ENCODE results near the gene AMBP.

Gene AMBP

DNA sequence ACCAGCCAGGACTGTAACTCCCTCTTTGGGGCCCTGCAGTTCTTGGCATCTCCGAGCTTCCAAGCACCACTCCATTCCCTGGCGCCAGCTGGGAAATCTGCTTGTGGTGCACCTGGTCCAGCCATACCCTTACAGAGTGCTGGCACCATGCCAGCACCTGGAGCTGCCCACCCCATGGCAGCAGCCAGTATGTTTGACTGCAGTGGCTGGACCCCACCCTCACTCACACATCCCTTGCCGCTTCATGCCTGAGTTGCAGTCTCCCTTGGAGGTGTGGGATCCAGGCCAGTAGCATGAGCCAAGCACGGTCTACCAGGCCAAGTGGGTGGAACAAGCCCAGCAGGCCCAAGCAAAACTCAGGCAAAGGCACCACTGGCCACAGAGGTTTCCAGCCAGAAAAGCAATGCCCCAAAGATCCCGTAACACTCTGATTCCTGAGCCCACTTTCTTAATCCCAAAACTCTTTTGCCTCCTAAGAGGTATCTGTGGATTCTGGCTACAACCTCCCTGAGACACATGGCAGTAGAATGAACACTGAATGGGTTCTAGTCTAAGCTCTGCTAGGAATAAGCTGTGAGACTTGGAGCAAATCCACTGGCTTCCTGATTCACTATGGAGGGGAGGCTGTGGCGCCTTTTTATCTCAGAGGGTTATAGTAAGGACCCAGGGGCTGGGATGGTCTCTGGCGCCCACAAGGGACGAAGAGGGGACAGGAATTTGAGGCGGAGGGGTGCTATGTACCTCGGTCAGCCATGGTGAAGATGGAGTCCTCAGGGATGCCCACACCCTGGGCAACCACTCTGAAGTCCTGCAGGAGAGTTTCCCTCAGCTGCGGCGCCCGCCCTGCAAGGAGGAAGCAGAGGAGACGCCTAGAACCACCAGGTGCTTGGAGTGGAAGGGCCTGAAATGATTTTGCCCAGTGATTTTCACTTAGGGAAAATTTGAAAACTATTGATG, 5.6 kb downstream of the AMBP start:
- DNase-seq, result no peak

DNA sequence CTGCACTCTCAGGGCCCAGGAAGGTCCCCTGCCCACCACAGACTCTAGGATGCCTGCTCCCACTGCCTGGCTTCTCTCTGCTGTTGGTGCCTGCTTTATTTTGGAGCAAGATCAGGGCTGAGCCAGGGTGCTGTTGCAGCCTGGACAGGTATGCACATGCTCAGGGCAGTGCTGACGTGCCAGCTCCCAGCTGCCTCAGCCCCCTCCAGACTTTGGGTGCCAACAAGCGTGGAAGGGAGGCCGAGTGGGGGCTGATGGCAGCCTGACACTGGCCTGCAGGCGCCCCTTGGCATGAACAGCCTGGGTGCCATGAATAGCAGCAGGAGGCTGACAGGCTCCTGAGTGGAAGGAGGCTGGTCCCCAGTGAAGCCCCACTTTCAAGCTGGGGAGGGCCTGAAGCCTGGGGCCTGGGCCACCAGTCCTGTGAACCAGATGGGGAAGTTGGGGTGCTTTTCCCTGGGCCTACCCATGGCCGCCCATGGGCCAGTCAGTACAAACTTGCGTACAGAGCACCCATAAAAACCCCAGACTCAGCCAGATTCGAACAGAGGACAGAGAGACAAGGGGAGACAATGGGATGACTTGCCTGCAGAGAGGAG, 6.8 kb downstream of the AMBP start:
- DNase-seq, result no peak

DNA sequence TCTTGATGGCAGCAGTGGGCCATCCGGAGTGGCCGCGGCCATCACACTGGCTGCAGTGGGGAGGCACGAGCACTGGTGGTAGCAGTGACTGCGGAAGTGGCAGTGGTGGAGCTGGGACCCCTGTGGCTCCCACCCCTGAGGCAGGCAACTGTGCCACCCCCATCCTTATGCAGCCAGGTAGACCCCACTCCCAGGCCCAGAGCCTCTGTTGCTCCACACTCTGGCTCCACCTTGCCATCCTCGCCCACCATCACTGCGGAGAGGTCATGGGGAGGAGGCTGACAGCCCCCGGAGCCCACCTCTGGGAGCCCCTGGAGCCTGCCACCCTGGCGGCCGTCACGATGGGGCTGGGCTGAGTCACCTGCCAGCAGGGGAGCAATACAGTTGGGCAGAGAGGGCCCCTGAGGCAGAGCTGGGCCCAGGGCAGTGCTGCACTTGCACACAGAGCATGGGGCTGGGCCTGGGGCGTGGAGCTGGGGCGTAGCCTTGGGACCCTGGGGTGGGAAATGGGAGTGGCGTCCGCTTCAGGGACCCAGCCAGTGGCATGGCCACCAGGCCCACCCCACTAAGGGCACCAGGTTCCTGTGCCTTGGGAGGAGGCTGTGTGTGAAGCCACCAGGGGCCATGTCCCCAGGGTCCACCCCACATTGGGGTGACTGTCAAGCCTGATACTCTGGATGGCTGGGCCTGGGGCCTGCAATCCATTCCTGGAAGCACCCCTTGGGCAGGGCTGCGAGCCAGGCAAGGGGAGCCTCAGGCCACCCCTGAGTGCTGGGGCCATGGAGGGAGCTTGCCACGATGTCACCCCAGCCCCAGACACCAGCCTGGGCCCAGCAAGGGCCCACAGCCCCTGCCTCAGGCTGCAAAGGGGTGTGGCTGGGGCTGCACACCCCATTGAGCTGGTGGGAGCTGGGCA, 7.7 kb downstream of the AMBP start:
- no peak for DNase-seq

DNA sequence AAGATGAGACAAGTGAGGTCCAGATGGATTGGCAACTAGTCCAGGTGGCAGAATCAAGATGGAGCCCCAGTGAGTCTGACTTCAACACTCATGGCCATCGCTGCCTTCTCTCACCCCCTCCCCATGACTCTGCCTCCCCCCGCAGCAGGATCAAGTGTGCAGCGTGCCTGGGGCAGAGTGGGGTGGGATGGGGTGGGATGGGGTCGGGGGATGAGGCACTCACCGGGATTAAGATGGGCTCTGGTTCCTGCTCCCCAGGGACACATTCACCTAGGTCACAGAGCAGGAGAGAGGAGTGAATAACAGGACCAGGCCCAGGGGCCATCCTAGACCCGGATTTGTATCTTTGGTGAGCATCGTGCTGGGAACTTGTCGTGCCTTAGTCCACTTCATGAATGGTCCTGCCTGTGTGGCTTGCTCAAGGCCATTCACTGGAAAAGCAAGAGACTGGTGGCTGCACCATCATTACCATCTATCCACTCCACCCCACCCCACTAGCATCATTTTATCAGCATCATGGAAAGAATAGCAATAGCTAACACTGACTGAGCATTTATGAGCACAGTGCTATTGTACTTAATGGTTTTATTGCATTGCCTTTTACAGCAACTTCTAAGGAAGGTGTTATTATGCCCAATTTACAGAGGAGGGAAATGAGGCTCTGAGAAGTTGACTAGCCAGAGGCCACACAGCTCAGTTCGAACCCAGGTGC, 8.5 kb downstream of the AMBP start:
- no peak for DNase-seq

DNA sequence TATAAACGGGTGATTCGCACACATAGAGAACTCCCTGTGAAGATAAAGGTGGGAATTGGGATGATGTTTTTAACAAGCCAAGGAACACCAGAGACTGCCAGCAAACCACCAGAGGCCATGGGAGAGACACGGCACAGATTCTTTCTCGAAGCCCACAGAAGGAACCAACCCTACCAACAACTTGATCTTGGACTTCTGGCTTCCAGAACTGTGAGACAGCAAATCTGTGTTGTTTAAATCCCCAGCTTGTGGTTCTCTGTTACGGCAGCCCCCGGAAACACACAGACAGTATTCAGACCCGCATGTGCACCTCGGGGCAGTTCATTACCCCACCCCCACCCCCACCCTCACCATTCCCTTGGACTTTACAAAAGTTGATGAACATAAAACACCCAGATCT, 12.8 kb downstream of the AMBP start:
- no peak for DNase-seq

DNA sequence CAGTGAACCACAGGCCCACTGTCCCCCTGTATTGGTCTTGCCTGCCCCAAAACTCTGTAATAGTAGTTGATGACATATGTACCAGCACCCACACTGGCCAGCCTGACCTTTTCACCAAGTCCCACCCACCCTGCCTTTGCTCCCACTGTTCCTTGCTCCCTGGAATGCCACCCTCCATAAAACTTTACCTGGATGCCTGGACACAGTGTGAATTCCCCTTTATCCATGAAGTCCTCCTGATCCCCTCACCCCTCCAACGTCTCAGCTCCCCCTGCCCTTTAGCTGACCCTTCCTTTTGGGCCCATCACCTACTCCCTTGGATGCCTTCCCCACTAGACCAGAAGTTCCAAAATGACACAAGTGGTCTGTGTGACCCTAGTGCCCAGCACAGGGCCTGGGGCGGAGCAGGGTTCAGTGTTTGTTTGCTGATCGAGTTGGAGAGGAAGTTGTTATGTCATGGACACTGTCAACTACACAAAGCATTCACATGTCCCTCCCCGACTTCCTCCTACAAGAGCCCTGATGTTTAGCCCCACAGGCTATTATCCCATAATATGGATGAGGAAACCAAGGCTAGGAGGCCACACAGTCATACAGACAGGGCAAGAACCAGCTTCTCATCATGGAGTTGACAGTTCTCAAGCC, 16.1 kb downstream of the AMBP start:
- no peak for DNase-seq

DNA sequence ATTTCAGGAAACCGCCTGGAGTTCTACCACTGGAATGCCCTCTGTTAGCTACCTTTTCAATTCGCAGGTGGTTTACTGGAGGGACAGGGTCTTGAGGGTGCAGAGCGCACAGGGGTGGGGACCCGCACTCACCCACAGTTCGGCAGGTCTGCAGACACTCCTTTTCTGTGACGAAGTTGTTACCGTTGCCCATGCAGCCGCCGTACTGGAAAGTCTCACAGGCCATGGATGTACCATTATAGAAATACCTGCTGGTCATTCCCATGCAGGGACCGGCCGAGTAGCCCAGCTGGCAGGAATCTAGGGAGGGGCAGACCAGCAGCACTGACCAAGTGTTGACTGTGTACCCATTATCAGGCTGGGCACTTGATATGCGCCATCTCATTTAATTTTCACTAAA, 16.8 kb downstream of the AMBP start:
- no peak for DNase-seq

DNA sequence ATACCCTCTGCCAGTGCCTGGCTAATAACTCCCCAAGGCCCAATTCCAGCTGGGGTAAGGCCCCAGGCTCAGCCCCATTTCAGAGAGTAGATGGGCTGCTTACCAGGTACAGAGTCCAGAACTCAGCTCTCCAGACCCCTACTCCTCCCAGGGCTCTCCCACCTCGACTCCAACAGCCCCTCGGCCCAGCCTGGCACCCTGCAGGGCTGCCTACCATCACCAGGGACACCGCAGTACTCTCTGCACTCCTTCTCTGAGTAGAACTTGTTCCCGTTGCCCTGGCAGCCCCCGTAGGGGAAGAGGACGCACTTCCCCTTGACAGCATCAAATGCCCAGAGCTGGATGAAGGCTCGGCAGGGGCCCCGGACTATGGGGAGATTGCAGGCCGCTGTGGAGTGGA, 17.4 kb downstream of the AMBP start:
- no peak for DNase-seq

DNA sequence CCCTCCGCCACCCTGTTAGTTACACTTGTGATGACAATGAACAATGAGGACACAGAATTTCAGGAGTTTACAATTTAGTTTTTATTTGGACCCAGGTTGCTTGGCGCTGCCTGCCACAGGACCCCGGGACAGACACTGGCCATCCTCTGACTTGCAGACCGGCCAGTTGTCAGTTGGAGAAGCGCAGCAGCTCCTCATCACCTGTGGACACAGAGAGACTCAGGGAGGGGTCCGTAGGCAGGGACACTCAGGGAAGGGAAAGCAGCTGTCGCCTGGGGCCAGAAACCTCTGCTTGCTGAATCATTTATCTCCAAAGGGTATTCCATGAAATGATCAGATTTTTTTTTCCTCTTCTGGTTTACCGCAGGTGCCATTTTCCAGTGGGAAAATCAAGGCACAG, 18.0 kb downstream of the AMBP start:
- DNase-seq, result no peak

DNA sequence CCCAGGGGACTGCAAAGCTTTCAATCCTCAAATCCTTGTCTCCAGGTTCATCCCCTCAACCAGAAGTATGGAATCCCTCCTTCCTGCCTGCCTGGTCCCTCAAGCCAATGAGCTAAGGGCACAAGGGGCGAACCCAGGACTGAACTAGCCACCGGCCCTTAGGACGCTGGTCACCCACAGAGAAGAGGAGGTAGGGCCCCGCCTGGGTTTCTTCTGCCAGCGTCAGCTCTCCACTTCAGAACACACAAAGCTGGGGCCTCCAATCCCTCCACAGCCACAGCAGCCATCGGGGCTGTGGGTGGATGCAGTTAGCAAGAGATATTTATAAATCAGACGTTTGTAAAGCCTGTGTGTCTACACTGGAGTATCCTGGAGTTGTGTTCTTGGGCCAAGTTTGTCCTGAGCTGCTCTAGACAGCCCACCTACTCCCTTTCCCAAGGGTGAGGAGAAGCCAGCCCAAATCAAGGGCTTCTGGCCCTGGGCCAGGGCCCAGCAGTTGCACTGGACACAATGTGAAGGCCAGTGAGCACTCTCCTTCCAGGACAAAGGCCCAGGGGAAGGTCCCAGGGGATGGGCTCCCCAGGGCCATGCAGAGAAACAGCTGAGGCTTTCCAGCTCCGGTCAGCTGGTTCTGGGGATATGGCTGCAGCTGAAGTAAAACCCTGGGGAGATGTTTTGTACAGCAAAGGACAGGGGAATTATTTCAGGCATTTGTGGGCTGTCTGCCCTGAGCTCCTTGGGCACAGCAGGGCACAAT, 18.9 kb downstream of the AMBP start:
- DNase-seq, result no peak

DNA sequence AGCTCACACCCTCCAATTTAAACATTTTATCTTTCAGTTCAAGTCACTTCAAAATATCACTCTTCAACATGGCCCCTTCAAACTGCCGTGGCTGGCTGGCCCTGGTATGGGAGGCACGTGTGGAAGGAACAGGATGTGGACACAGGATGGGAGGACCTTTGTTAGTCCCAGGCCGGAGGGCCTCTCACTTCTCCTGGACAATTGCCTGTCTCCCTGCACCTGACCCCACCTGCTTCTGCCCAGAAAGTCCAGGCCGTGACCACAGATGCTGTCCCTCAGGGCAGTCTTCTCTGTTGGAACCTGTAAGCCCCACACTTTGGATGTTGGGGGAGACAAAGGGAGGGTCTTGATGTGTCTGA, 19.4 kb downstream of the AMBP start:
- no peak for DNase-seq

DNA sequence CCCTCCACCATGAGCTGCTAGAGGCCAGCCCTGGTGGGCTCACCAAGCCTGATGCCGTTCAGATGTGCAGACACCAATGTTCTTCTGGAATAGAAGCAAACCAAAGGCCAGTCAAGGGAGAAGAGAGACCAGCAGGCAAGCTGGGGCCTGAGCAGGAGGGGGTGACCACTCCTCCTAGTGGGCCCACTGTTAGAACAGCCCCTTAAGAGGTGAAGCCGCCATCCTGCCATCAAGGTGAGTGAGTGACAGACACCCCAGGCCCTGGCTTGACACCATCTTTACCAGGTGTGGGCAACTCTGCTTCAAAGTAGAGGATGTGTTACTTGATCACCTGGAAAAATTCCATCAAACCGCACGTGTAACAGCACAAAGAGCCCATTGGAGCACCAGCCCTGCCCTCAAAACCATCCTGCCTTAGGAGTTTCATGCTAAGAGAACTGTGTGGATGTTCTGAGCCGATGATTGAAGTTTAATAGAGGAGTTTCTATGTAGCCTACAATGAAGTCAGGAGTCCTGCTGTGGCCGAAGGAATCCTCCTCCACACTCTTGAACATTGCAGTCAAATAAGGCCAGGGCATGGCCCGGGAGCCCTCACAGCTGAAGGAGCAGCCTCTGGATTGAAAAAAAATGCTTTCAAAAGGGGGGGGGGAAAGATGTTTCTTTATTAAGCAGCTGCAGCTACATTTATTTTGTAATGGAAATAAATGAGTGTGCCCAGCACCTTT, 20.8 kb downstream of the AMBP start:
- DNase-seq, result no peak

DNA sequence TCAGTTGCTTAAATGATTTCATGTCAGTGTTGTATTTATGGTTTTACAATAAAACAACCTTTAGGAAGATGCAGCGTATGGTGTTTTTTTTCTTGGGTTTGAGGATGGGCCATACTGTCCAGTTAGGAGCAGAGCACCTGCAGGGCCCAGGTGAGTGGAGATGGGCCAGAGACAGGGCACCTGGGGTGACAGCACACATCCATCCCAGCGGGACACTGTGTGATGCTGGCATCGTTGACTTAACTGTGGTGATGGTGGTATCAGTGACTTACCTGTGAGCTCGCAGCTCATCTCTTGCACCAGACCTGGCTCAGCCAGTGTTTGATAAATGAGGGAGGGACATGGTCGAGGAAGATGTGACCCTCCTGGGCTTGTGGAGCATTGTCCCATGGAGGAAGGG, 21.6 kb downstream of the AMBP start:
- DNase-seq, result no peak

DNA sequence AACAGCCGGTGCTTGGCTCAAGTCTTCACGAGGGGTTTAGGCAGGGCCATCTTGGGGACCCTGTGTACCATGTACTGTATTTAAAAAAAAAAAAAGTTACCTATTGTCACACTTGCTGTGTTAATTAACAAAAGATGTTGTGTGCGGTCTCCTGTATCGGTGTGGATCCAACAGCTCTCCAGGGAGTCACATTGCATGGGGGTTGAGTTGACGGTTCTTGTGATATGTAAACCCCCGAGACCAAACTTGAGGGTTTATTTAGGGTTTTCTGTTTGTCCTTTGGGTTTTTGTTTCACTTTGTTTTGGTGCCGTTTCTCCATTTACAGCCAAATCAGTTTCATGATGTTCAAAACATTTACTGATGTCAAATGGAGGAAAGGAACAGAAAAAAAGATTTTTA, 22.2 kb downstream of the AMBP start:
- no peak for DNase-seq

DNA sequence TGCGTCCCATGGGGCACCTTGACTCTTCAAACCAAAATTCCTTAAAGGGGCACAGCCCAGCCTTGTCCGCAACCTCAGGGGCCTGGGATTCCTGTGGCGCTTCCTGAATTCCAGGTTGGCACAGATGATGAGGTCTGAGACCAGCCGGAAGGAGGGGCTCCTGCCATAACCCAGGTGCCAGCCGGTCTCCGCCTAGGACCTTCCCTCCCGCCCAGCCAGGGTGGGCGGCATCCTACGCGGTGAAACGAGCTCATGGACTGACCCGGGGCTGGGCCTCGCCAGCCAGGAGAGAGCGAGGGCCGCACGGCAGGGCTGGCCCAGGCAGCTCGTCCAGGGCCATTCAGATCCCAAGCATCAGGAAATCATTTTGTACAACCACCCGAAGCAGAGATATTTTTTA, 23.0 kb downstream of the AMBP start:
- no peak for DNase-seq

DNA sequence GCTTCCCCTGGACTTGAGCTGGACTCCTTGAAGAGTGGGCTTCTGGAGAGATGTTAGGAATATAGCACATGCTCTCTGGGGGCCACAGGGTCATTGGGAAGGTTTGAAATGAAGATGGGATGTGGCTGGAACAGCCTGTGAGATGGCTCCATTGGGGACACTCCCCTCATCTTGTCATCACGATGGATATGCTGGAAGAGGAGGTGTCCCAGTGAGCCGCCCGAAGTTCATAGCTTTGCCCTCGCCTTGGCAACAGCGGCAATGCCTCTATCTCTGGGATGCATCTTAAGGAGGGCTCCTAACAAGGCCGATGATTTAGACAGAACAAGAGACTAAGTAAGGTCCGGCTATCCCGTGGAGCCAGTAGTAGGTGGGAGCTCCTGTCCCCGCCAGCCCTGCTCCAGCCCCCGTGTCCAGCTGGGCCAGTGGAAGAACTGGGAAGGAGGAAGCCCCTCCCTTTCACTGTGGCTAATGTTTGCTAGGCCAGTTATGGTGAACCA, 23.9 kb downstream of the AMBP start:
- no peak for DNase-seq

DNA sequence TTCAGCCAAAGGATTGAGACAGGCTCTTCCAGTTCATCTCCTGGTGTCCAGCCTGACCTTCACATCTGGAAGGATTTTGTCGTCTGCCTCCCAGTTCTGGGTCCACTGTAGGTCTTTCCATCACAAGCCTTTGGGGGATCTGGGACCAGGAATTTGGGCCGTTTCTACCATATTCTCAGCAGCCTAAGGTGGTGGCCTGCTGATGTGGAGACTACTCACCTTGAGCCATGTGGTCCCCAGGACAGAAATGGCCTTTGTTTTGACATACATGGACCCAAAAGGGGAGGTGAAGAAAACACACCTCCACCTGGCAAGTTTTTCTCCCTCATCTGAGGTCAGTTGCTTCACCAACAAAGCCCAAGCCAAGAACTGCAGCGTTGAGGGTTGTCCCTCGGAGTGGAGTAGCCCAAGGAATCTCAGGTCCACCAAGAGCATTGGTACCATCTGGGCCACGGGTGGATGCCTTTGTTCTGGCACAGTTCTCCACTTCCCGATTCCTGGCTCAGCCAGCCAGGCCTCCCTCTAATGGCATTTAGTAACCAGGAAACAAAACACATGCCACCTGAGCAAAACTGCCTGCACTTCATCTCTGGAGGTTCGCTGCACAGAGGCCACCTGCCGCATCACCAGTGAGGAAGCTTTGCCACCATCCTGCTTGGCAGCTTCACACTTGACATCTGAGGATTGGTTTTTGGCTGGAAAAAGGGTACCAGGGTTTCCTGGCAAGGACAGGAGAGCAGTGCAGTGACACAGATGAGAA, 24.7 kb downstream of the AMBP start:
- no peak for DNase-seq

DNA sequence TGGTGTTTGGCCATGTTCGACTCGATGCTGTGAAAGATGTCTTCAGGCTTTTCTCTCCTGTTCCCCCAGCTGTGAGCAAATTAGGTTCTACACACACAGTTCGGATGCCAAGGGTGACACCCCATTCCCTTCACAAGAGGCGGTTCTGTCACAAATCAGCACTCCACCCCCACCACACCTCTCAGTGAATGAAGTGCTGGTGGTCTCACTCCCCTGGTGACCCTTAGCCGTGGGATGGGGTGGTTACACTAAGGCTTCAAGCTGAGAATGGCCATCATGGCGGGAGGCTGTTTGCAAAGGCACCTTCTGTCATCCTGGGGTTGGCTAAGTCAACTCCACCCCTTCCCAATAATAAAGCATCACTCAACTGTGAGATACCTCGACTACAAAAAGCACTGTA, 26.4 kb downstream of the AMBP start:
- DNase-seq, result no peak

DNA sequence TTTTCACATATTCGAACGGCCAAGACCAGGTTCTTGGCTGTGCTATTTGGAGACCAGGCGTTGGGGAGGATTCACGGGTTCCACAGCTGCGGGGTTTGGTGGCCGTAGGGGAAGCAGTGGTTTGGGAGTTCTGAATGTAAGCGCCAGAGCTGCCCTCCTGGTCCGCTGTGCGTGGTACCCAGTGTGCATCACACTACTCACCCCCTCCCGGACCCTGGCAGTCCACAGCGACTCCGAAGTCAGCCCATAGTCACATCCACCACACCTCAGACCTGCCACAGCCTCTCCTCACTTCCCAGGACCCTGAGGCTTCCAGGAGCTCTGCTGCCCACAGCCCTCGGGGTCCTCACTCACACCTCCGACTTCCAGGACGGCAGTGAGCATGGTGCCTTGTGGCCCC, 26.8 kb downstream of the AMBP start:
- no peak for DNase-seq

DNA sequence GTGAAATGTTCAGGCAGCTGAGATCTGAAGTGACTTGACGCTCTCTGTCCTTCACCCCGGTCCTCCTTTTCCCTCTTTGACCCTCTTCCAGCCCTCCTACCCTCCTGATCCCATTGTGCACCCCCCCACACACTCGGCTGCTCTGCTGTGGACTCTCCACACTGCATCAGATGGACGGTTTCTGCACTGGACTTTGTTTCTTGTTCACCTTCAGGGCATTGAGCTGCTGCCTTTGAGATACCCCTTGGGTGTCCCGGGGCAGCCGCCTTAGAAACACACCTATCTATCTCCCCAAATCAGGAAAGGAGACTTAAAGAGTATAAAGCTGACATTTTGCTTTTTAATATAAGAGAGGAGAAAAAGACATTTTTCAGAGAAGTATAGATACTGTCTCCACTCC, 27.5 kb downstream of the AMBP start:
- no peak for DNase-seq

Data from activated naive CD4-positive, alpha-beta T cell (primary cell).